MV-4-11 (cell line): ENCODE results near the gene MYBPH.

Experiments used
- DNase-seq: peaks from one replicate; lab custom pipeline; 2025; lab: John Stamatoyannopoulos, UW

Gene MYBPH

GRCh38 chr1:203129501-203130231, 46.0 kb downstream of the MYBPH start:
- no peak for DNase-seq

DNA sequence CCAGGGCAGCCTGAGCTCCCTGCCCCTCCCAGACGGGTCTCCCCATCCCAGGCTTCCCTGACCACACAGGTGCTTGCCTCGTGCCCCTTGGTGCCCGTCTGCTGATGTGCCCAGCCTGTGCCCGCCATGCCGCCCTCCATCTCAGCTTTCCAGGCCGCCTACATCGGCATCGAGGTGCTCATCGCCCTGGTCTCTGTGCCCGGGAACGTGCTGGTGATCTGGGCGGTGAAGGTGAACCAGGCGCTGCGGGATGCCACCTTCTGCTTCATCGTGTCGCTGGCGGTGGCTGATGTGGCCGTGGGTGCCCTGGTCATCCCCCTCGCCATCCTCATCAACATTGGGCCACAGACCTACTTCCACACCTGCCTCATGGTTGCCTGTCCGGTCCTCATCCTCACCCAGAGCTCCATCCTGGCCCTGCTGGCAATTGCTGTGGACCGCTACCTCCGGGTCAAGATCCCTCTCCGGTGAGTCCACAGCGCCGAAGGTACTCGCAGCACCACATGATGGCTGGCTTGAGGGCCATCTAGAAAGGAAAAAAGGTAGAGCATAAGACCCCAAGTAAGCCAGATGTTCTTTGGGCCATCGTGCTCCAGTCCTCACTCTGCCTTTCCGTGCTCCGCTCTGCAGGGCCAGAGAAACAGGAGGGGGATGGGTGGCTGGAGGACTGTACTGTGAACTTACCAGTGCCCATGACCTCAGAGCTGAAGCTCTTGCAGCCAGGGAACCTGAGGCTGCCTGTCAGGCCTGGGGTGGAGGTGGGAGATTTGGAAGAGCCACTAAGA, 46.7 kb downstream of the MYBPH start:
- no peak for DNase-seq

GRCh38 chr1:203128431-203128715, 47.3 kb downstream of the MYBPH start:
- DNase-seq, result no peak

GRCh38 chr1:203127666-203128430, 47.8 kb downstream of the MYBPH start, which contains the start of gene ADORA1:
Gene ADORA1, plus strand, starts transcription at chr1:203127726. Its CDS starts 1,116 bp downstream, at chr1:203128842.
- peak; percentile 17 for DNase-seq

DNA sequence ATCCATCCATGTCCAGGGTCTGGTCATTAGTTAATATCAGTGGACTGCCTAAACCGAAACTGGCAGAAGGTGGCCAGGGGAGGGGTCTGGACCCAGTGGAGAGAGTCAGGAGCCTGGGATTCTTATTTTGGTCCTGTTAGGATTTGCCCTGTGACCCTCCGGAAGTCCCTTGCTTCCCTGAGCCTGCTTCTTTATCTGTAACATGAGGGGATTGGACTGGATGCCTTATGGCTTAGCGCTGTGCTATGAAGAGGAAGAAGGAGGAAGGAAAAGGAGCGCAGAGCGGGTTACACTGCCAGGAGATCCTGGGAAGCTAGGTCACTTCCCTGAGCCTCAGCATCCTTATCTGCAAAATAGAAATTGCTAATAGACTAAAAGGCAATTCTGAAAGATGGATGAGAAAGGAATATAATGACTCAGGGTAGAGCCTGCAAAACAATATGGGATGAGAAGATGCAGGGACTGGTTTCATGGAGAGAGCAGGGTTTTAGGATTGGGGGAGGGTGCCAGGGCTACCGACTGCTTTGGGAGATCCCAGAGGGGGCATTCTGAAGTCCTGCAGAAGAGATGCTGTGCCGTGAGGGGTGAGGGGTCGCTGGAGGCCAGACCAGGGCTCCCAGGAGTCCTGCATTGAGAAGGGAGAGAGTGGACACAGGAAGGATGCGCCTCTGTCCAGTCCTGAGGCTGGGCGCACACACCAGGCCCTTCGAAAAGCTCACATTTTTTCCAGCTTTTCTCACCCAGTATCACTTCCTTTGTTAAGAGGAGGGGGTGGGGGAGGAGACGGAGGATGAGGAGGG, 48.6 kb downstream of the MYBPH start:
- peak; percentile 3 for DNase-seq

GRCh38 chr1:203126151-203126865, 49.3 kb downstream of the MYBPH start:
- DNase-seq, result peak; percentile 45

DNA sequence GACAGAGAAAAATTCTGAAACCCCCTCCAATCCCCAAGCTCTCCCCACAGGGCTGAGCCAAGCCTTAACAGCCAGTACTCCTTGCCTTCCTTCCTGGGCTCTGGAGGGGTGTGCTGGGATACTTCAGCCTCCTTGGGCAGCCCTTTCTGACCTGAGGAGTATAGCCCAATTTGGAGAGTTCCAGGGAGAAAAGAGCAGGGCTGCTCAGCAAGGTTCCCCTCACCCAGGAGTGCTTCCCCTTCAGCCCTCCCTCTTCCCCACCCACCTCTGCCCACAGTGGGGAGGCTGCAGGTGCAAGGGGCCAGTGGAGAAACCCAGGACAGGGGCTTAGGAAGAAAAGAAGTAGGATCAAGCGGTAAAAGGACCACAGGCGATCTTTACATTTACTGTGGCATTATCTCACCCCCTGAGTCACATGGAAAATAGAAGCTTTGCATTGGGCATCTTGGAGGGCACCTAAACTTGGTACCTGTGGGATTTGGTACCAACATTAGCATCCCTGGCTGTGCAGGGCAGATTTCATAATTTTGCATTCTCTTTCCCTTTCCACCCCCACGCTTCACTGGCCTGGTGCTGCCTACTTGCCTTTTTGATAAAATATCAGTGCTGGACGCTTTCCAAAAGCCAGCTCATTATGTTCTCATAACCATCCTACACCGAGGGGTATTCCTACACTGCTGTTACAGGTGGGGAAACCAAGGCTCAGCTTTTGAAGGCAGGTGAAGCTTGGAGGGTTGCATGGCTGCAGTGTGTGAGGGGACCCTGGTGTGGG, 50.9 kb downstream of the MYBPH start:
- no peak for DNase-seq

- no peak for DNase-seq
Measured at GRCh38 chr1:203124011-203124410, 51.6 kb downstream of the MYBPH start.

- no peak for DNase-seq
Measured at GRCh38 chr1:203122159-203122558, 53.5 kb downstream of the MYBPH start.

GRCh38 chr1:203121186-203122015, 54.2 kb downstream of the MYBPH start:
- peak; percentile 72 for DNase-seq

DNA sequence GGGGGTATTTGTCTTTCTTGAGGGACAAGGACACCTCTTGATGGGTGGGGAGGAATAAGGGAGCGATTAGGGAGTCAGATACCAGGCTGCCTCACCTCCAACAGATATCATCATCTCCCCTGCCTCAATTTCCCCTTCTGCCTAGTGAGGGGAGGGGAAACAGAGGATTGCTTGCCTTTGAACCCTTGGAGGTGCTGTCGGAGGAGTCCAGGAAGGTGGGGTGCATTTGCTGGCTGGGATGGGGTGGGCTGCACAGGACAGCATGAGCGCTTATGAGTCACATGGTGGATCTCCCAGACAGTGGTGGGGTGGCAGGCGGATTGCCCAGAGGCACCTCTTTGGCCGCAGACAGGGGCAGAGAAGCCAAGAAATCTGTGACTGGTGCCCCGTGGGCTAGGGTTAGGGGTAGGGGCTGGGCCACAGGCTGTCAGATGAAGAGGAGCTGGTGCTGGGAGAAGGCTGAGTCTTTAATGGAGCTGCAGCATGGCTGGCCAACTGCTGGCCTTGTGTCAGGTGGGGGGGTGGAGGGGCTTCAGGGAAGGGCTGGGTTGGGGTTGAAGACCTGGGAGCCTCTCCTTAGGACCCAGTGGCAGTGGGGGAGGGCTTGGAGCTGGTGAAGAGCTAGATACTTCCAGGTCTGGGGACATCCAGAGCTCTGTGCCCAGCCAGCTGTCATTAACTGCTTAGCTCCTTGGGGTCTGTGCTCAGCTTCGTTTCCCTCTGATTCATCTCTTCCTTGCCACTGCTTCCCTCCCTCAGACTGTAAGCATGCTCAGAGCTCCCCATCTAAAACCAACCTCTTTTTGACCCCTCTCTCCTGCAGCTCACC, 55.1 kb downstream of the MYBPH start:
- DNase-seq, result peak; percentile 39
